Measurements from ENCODE around the gene CFAP61. TPM values are rescaled to one million over a fixed set of nuclear protein-coding genes. Genes with fewer than 3 reads are reported as not detected.
"Not testable (repeated sequence)": the region's sequence is repeated elsewhere in the genome, so short reads cannot be mapped to it uniquely, and the experiment has no call there.

The CFAP61 gene
- total RNA-seq, 1 donor from 2014 or later = 2.0 TPM

DNA sequence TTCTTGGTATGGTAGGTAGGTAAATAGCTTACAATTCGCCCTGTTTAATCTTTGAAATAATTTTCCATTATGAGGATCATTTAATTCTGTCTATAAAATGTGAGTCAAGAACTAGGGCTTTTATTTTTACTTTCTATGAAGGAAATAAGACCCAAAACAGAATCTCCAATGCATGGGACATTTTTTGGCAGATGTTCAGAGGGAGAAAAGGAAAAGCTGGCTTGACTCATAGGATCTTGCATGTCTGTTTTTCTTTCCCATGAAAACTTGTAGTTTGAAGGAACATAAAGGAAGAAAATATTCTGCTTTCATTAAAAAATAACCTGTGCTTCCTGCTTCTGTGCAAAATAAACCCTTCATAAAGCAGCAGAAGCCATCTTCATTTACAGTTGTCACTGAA is 172.5 kb downstream of the CFAP61 start:
- DNase-seq (ENCODE audit: low spot score in 2 of 2) (no peak), FAIRE-seq (no peak)

GRCh38 chr20:20225325-20226043 is 173.2 kb downstream of the CFAP61 start:
- FAIRE-seq (no peak), DNase-seq (ENCODE audit: low spot score in 2 of 2) (no peak)

DNA sequence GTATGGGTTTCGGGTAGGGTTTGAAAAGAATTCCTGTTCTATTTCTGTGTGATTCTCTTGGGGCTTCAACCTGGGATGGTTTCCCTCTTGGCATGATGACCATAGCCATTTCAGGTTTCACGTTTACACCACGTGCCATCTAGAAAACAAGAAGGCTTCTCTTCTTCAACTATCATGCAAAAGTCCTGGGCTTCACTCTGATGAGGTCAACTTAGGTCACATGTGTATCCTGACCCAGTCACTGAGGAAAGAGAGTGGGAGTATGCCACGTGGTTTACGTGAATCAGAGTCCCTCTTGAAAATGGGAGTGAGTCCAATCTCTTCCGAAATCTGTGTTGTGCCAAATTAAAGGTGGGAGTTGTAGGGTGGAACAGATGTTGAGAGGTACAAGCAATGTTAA is 174.2 kb downstream of the CFAP61 start:
- DNase-seq (ENCODE audit: low spot score in 2 of 2) (no peak), FAIRE-seq (no peak)

- DNase-seq (ENCODE audit: low spot score in 2 of 2) (no peak), FAIRE-seq (no peak)
Observed at GRCh38 chr20:20227013-20227571, 174.8 kb downstream of the CFAP61 start.

- no peak for FAIRE-seq
- no peak for DNase-seq (ENCODE audit: low spot score in 2 of 2)
Observed at GRCh38 chr20:20228351-20228750, 176.0 kb downstream of the CFAP61 start.

- no peak for DNase-seq (ENCODE audit: low spot score in 2 of 2)
- FAIRE-seq = no peak
Observed at GRCh38 chr20:20229595-20229994, 177.3 kb downstream of the CFAP61 start.

DNA sequence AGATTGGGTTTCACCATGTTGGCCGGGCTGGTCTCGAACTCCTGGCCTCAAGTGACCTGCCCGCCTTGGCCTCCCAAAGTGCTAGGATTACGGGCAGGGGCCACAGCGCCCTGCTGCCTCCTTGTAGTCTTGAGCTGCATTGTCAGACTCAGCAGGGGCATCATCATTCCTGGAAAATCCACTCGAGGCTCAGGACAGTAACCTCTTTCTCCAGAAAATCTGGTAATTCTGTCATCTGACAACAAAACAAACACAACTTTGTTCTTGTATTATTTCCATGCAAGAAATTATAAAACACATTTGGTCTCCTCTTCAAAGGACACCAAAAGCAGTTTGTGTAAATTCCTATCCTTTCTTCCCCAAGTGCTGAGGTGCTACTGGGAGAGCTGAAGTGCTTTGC is 178.4 kb downstream of the CFAP61 start:
- DNase-seq (ENCODE audit: low spot score in 2 of 2) (no peak), FAIRE-seq (no peak)

GRCh38 chr20:20231528-20232298 is 179.4 kb downstream of the CFAP61 start:
- DNase-seq (ENCODE audit: low spot score in 2 of 2) = no peak
- FAIRE-seq = no peak

GRCh38 chr20:20233041-20233514 is 180.7 kb downstream of the CFAP61 start:
- no peak for FAIRE-seq
- DNase-seq (ENCODE audit: low spot score in 2 of 2) = no peak

DNA sequence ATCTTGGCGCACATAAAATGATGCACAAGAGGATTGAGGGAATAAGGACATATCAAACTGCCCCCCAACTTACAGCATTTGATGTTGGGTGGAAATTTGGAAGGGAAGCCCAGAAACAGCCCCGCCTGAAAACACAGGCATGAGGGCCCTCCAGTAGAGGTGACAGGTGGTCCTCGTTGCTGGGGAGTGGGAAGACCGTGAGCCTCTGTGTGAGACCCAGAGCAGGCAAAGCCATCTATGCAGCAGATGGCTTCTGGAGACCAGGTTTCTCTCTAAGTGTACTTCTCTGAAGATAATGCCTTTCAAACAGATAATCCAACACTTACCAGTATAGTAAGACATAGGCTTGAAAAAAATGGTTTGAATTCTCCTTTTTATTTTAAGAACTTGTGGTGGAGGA is 183.3 kb downstream of the CFAP61 start:
- no peak for FAIRE-seq

DNA sequence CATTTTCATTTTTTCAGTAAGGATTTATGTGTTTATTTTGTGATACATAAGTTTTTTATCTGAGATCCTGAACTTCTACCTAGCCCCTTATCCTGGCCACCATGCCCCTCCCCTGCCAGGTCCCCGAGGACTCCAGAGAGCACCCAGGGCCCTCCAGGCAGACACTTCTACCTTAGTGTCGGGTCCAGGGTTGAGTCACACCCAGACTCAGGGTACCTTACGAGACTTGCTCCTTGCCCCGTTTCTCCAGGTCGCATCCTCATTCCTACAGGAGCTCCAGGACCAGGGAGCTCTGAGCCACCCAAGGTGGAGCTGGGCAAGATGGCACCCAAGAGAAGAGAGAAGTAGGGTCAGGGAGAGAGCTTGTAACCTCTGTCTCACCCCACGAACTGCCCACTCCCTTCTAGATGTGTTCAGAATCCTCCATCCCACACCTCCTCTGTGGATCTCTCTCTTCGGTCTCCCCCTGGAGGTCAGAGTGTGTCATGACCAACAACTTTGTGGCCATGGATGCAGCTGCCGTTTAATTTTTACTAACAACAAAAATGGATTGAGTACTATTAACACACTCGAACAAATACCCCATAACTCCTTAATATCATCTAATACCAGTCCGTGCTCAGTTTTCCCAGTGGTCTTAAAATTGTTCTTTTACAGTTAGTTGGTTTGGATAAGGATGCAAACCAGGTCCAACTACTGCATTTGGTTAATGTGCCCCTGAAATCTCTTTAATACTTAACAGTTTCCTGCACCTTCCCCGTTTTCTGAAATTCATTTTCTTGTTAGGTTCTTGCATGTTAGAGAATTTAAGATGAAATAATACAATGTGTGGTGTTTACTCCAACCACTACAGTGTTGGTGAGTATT is 185.0 kb downstream of the CFAP61 start:
- DNase-seq (ENCODE audit: low spot score in 2 of 2) (peak; percentile 29 to 31), FAIRE-seq (no peak)

More for the DNA sequence above, 183.3 kb downstream of the CFAP61 start:
- no peak for DNase-seq (ENCODE audit: low spot score in 2 of 2)

GRCh38 chr20:20241976-20242375 is 189.6 kb downstream of the CFAP61 start:
- DNase-seq (ENCODE audit: low spot score in 2 of 2) (no peak), FAIRE-seq (no peak)

DNA sequence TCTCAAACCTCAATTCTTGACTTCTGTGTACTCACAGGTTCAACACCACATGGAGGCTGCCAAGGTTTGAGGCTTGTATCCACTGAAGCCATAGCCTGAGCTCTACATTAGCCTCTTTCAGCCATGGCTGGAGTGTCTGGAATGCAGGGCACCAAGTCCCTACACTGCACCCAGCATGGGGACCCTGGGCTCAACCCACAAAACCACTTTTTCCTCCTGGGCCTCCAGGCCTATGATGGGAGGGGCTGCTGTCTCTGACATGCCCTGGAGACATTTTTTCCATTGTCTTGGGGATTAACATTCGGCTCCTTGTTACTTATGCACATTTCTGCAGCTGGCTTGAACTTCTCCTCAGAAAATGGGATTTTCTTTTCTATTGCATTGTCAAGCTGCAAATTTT is 192.1 kb downstream of the CFAP61 start:
- FAIRE-seq; DNase-seq (ENCODE audit: low spot score in 2 of 2): not testable (repeated sequence)

DNA sequence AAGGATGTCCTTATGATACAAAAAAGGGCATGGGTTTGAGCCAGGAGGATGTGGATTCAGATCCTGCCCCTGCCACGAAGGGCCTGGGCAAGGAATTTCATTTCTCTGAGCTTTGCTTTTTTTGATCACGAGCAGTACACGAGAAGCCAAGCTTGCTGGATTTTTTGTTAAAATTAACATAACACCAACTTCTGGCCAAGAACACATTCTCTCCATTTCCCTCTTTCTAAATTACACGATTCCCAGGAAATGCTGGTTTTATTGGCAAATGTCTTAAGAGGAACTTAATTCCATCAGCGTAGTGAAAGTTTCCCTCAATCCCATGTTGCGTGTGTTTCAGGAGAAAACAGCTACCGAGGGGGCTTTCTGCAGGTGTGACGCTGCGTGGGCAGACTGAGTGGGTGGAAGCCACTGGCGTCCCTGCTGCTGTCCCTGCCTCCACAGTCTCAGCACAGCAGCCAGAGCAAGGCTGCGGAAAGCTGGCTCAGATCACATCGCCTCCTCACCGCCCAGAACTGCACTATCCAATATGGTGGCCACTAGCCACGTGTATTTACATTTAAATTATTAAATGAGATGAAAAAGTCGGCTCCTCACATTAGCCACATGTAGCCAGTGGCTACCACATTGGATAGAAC is 194.8 kb downstream of the CFAP61 start:
- DNase-seq (ENCODE audit: low spot score in 2 of 2) (no peak), FAIRE-seq (no peak)

DNA sequence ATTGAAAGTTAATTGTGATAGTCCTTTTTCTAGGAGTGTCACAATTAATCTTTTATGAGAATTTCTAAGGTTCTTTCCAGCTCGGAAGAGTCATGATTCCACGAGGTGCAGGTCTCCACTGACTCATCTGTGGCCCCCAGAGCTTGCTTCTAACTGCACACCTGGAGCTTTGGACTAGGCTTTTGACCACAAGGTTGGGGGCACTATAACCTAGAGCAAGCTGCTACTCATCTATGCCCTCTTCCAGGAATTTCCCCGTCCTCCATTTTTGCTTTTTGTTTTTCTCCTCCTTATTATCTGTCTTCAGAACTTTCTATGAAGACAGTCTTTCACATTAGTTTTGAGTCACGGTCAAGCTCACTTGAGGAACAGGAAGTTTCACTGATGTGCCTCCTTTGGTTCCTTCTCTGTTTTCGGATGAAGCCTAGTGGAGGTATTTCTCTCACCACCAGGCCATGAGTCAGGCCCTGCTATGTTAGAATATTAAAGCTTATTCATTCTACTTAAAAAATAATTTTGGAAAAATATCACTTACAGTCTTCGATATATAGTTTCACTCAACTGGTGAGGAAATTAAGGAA is 196.4 kb downstream of the CFAP61 start:
- no peak for DNase-seq (ENCODE audit: low spot score in 2 of 2)
- FAIRE-seq = no peak

GRCh38 chr20:20251317-20251716 is 199.0 kb downstream of the CFAP61 start:
- FAIRE-seq (no peak), DNase-seq (ENCODE audit: low spot score in 2 of 2) (no peak)

GRCh38 chr20:20251836-20252235 is 199.5 kb downstream of the CFAP61 start:
- FAIRE-seq (no peak), DNase-seq (ENCODE audit: low spot score in 2 of 2) (no peak)

DNA sequence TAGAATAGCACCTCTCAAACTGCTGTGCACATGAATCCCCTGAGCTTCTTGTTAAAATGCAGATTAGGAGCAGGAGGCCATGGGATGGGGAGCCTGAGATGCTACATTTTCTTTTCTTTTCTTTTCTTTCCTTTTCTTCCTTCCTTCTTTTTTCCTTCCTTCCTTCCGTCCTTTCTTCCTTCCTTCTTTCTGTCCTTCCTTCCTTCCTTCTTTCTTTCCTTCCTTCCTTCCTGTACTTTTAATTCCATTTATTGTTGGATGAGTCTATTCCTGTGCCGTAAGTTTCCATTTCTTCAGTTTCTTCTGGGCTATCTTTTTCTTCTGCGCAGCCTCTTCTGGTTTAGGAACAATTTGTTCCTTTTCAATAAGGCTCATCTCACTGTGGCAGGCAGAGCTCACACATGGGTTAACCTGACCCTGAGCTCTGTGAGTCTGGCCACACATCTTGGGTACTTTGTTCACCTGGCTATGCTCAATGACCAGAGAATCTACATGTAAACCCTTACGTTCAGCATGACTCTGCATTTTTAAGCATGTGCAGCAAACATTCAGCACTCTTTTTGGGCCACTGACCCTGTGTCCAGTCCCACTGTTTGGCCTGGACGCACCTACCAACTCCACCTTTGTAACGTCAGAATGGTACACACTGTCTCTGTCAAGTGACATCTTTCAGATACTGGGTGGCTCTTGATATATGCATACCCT is 200.9 kb downstream of the CFAP61 start:
- DNase-seq (ENCODE audit: low spot score in 2 of 2) (no peak), FAIRE-seq (no peak)

DNA sequence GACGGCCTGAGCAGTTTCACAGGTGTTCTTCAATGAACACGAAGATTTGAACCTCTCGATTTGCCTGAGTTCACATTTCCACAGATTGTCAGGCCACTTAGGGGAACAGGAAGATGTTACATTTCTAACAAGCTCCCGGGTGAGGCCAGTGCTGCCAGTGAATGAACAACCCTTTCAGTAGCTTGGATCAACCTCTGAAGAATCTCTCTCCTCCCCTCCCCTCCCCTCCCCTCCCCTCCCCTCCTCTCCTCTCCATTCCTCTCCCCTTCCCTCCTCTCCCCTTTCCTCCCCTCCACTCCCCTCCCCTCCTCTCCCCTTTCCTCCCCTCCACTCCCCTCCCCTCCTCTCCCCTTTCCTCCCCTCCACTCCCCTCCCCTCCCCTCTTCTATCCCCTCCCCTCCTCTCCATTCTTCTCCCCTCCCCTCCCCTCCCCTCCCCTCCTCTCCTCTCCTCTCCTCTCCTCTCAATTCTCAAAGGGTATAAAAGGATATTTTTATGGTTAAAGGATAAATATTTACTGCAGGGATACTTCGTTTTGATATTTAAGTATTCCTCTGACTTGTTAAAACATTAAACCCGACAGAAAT is 201.5 kb downstream of the CFAP61 start:
- DNase-seq (ENCODE audit: low spot score in 2 of 2) (no peak), FAIRE-seq (no peak)
